Uterus (tissue), 2 donors: ENCODE results near the gene FAM187B.

Experiments used
- POLR2A ChIP-seq, 2 donors: fragments of 450-650 bp; IDR thresholded peaks; one replicate each; pipeline ENCODE4 v1.6.1; 2016; ENCODE audit warnings: antibody characterized with exemption in 2 of 2, mild to moderate bottlenecking in 1 of 2, moderate library complexity in 1 of 2
- TF ChIP-seq, protein P1 (sequence below), 4 experiments: fragments of 200-600 bp in 2 of 4; fragments of 450-650 bp in 2 of 4; sonication (generic) in 2 of 4; IDR thresholded peaks; one replicate each; pipeline ENCODE4 v1.5.1; 2016 to 2019; ENCODE audit warnings: antibody characterized with exemption in 4 of 4, mild to moderate bottlenecking in 2 of 4, moderate library complexity in 1 of 4

DNA sequence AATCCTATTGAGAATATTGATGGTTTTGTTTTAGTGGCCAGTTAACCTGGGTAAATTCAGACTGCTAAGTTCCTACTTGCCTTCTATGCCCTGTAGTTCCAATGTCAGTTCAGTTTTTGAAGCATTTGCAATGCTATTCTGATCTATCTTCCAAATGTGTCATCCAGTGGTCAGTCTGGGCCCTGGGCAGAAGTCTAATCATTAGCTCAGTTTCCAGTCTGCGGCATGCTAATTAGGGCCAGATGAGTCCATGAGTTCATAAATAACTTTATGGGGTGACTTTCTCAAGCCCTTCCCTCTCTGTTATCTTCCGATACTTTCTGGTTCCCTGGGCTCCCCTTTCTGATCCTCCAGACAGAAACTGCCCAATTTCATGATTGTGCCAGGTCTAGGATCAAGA, 32.7 kb downstream of the FAM187B start:
- TF ChIP-seq, protein P1, sequence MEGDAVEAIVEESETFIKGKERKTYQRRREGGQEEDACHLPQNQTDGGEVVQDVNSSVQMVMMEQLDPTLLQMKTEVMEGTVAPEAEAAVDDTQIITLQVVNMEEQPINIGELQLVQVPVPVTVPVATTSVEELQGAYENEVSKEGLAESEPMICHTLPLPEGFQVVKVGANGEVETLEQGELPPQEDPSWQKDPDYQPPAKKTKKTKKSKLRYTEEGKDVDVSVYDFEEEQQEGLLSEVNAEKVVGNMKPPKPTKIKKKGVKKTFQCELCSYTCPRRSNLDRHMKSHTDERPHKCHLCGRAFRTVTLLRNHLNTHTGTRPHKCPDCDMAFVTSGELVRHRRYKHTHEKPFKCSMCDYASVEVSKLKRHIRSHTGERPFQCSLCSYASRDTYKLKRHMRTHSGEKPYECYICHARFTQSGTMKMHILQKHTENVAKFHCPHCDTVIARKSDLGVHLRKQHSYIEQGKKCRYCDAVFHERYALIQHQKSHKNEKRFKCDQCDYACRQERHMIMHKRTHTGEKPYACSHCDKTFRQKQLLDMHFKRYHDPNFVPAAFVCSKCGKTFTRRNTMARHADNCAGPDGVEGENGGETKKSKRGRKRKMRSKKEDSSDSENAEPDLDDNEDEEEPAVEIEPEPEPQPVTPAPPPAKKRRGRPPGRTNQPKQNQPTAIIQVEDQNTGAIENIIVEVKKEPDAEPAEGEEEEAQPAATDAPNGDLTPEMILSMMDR (IDR thresholded peaks at IDR 0.05) = no peak
- no peak for TF ChIP-seq POLR2A (IDR thresholded peaks at IDR 0.05)
